ENCODE measurements around the gene PTGIS. TPM values are rescaled to one million over a fixed set of nuclear protein-coding genes. Genes with fewer than 3 reads are reported as not detected.
"Not testable (repeated sequence)": the region's sequence is repeated elsewhere in the genome, so short reads cannot be mapped to it uniquely, and the experiment has no call there.

Gene PTGIS
- total RNA-seq, 4 donors from 2014 or later, result 75.3 to 169 (median 137) TPM

DNA sequence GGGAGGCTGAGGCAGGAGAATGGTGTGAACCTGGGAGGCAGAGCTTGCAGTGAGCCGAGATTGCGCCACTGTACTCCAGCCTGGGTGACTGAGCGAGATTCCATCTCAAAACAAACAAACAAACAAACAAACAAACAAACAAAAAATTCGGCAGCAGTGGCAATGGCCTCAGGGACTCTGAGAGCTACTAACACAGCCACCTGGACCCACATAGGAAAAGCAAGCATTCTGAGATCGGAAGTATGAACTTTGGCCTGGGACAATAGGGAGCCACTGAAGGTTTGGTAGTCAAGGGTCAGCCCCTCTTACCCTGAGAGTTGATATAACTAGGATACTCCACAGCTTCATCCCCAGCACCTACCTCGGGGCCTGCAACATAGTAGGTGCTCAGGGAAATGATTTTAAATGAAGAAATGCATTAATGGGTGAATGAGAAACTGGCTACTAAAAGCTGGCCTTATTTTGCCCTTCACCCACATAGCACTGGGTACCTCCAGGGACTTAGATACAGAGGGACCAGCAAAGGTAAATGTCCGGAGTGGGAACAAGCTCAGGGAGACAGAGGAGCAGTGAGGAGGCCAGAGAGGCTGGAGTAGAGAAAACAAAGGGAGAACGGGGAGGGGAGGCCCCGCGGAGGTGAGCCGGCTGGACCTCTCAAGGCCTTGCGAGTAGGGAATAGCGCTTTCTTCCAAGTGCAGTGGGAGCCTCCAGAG lies 46.6 kb upstream of the PTGIS start:
- WGBS, 2 donors (ENCODE audit: low coverage in 1 of 2), result 69 to 70% methylated on average over 5 to 8 of the region's 13 CpGs
- TF ChIP-seq CTCF (IDR thresholded peaks at IDR 0.05) (no peak), POLR2AphosphoS5 (IDR thresholded peaks at IDR 0.05) (no peak), EP300 (IDR thresholded peaks at IDR 0.05) (no peak), POLR2A (IDR thresholded peaks at IDR 0.05) (no peak)
- Histone ChIP-seq H3K4me3 (no peak overlapping the region), H3K36me3 (no peaks in the 10 kb centered on the region), H3K27me3 (no peaks in the 10 kb centered on the region), H3K4me1 (peaks cover 0 to 14% (median 4%) of the 10 kb centered on the region in 3 donors), H3K27ac (no peak overlapping the region), H3K9me3 (no peaks in the 10 kb centered on the region)
- ATAC-seq, result no peak

GRCh38 chr20:49612127-49612738 lies 44.3 kb upstream of the PTGIS start:
- H3K9me3 ChIP-seq, result no peaks in the 10 kb centered on the region
- peaks cover 0 to 22% (median 4%) of the 10 kb centered on the region in 3 donors for H3K4me1 ChIP-seq
- no peak overlapping the region for H3K27ac ChIP-seq
- H3K36me3 ChIP-seq, result no peaks in the 10 kb centered on the region
- TF ChIP-seq EP300 (IDR thresholded peaks at IDR 0.05) (no peak), CTCF (IDR thresholded peaks at IDR 0.05) (no peak), POLR2AphosphoS5 (IDR thresholded peaks at IDR 0.05) (no peak), POLR2A (IDR thresholded peaks at IDR 0.05) (no peak)
- ATAC-seq, result no peak
- peaks cover 18% of the 10 kb centered on the region for H3K27me3 ChIP-seq
- 59 to 77% methylated on average over 4 to 5 of the region's 6 CpGs for WGBS, 2 donors (ENCODE audit: low coverage in 1 of 2)
- H3K4me3 ChIP-seq, result no peak overlapping the region

DNA sequence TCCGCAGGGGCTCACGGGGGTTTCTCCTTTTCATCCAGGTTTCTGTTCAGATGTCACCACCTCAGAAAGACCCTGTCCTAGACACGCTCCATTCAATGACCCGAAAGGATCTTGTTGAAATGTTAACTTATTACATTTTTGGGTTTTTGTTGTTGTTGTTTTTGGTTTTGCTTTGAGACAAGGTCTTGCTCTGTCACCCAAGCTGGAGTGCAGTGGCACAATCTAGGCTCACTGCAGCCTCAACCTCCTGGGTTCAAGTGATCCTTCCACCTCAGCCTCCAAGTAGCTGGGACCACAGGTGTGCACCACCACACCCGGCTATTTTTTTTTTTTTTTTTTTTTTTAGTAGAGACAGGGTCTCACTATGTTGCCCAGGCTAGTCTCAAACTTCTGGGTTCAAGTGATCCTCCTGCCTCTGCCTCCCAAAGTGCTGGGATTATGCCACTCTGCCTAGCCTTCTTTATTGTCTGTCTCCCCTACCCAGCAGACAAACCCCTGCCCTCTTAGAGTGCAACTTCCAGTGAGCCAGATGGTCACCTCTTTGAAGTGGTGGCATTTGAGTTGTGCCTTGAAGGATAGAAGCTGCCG lies 43.7 kb upstream of the PTGIS start:
- not testable (repeated sequence) for H3K36me3 ChIP-seq, H3K27ac ChIP-seq, ATAC-seq, H3K9me3 ChIP-seq
- peaks cover 0 to 22% (median 4%) of the 10 kb centered on the region in 3 donors for H3K4me1 ChIP-seq
- WGBS, 2 donors (ENCODE audit: low coverage in 1 of 2), result 65 to 100% methylated on average over 1 to 4 of the region's 6 CpGs
- peaks cover 18% of the 10 kb centered on the region for H3K27me3 ChIP-seq
- H3K4me3 ChIP-seq, result peak overlapping the region in 1 of 2 donors; percentile 14

GRCh38 chr20:49610691-49611538 lies 43.0 kb upstream of the PTGIS start:
- peaks cover 18% of the 10 kb centered on the region for H3K27me3 ChIP-seq
- H3K4me1 ChIP-seq, result peaks cover 0 to 22% (median 4%) of the 10 kb centered on the region in 3 donors
- WGBS, 2 donors (ENCODE audit: low coverage in 1 of 2), result 33 to 67% methylated on average over 3 to 4 of the region's 48 CpGs
- H3K36me3 ChIP-seq, result no peaks in the 10 kb centered on the region
- peak; percentile 74 for ATAC-seq
- no peaks in the 10 kb centered on the region for H3K9me3 ChIP-seq
- TF ChIP-seq POLR2A (IDR thresholded peaks at IDR 0.05), result no peak
- peak; percentile 99 to 100 (median 99) for TF ChIP-seq CTCF (IDR thresholded peaks at IDR 0.05)
- peak overlapping the region in 1 of 2 donors; percentile 14 for H3K4me3 ChIP-seq
- no peak overlapping the region for H3K27ac ChIP-seq

Data from gastroesophageal sphincter (tissue), 4 donors.